ENCODE measurements around the gene TMEM54. TPM values are rescaled to one million over a fixed set of nuclear protein-coding genes. Genes with fewer than 3 reads are reported as not detected.

The TMEM54 gene
- total and polyA plus RNA-seq, 2 experiments from 2014 or later: 11.2 to 11.7 TPM

DNA sequence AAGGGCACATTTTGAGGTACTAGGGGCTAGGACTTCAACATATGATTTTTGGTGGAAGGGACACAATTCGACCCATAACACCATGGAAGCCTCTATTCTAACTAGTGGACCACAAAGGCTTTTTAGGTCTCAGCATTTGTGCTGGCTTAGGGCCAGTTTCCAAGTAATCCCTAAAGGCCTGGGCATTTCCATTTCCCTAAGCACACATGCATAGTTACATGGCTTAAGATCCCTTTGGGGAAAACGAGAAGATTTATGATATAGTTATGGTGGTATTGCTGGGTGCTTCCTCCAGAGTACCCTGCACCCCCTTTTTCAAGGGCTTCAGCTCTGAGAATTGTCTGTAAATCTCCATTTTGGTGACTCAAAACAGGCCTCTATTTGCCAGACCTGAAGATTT, 28.2 kb upstream of the TMEM54 start (continued):
- TF ChIP-seq, protein P1, sequence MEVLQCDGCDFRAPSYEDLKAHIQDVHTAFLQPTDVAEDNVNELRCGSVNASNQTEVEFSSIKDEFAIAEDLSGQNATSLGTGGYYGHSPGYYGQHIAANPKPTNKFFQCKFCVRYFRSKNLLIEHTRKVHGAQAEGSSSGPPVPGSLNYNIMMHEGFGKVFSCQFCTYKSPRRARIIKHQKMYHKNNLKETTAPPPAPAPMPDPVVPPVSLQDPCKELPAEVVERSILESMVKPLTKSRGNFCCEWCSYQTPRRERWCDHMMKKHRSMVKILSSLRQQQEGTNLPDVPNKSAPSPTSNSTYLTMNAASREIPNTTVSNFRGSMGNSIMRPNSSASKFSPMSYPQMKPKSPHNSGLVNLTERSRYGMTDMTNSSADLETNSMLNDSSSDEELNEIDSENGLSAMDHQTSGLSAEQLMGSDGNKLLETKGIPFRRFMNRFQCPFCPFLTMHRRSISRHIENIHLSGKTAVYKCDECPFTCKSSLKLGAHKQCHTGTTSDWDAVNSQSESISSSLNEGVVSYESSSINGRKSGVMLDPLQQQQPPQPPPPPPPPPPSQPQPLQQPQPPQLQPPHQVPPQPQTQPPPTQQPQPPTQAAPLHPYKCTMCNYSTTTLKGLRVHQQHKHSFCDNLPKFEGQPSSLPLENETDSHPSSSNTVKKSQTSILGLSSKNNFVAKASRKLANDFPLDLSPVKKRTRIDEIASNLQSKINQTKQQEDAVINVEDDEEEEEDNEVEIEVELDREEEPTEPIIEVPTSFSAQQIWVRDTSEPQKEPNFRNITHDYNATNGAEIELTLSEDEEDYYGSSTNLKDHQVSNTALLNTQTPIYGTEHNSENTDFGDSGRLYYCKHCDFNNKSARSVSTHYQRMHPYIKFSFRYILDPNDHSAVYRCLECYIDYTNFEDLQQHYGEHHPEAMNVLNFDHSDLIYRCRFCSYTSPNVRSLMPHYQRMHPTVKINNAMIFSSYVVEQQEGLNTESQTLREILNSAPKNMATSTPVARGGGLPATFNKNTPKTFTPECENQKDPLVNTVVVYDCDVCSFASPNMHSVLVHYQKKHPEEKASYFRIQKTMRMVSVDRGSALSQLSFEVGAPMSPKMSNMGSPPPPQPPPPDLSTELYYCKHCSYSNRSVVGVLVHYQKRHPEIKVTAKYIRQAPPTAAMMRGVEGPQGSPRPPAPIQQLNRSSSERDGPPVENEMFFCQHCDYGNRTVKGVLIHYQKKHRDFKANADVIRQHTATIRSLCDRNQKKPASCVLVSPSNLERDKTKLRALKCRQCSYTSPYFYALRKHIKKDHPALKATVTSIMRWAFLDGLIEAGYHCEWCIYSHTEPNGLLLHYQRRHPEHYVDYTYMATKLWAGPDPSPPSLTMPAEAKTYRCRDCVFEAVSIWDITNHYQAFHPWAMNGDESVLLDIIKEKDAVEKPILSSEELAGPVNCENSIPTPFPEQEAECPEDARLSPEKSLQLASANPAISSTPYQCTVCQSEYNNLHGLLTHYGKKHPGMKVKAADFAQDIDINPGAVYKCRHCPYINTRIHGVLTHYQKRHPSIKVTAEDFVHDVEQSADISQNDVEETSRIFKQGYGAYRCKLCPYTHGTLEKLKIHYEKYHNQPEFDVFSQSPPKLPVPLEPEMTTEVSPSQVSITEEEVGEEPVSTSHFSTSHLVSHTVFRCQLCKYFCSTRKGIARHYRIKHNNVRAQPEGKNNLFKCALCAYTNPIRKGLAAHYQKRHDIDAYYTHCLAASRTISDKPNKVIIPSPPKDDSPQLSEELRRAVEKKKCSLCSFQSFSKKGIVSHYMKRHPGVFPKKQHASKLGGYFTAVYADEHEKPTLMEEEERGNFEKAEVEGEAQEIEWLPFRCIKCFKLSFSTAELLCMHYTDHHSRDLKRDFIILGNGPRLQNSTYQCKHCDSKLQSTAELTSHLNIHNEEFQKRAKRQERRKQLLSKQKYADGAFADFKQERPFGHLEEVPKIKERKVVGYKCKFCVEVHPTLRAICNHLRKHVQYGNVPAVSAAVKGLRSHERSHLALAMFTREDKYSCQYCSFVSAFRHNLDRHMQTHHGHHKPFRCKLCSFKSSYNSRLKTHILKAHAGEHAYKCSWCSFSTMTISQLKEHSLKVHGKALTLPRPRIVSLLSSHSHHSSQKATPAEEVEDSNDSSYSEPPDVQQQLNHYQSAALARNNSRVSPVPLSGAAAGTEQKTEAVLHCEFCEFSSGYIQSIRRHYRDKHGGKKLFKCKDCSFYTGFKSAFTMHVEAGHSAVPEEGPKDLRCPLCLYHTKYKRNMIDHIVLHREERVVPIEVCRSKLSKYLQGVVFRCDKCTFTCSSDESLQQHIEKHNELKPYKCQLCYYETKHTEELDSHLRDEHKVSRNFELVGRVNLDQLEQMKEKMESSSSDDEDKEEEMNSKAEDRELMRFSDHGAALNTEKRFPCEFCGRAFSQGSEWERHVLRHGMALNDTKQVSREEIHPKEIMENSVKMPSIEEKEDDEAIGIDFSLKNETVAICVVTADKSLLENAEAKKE (CRISPR knock-in tag; IDR thresholded peaks at IDR 0.05): no peak
- TF ChIP-seq ZNF114 (CRISPR knock-in tag; IDR thresholded peaks at IDR 0.05): no peak

DNA sequence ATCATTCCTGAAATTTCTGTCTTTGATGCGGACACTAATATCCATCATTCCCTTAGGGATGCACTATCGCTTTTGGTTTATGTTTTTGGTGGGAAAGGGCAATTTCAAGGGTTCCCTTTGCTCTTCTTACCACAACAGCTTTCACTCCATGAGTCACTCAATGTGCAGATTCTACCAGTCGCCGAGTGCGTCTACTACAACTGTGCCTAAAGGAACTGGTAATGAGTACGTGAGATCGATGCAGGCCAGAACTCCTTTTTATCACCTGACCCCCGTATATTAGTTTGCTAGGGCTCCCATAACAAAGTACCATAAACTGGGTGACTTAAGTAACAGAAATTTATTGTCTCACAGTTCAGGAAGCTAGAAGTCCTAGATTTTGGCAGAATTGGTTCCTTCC, 27.5 kb upstream of the TMEM54 start:
- no peaks in the 10 kb centered on the region for H3K9me2 ChIP-seq (ENCODE audit: insufficient read depth)
- TF ChIP-seq, protein P2, sequence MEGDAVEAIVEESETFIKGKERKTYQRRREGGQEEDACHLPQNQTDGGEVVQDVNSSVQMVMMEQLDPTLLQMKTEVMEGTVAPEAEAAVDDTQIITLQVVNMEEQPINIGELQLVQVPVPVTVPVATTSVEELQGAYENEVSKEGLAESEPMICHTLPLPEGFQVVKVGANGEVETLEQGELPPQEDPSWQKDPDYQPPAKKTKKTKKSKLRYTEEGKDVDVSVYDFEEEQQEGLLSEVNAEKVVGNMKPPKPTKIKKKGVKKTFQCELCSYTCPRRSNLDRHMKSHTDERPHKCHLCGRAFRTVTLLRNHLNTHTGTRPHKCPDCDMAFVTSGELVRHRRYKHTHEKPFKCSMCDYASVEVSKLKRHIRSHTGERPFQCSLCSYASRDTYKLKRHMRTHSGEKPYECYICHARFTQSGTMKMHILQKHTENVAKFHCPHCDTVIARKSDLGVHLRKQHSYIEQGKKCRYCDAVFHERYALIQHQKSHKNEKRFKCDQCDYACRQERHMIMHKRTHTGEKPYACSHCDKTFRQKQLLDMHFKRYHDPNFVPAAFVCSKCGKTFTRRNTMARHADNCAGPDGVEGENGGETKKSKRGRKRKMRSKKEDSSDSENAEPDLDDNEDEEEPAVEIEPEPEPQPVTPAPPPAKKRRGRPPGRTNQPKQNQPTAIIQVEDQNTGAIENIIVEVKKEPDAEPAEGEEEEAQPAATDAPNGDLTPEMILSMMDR (conservative IDR thresholded peaks at IDR 0.05; ENCODE audit: low read depth in 2 of 2): no peak
- TF ChIP-seq ZNF114 (CRISPR knock-in tag; IDR thresholded peaks at IDR 0.05) (no peak), EZH2 (IDR thresholded peaks at IDR 0.05; ENCODE audit: low read depth, unreplicated experiment) (no peak), EZH2phosphoT487 (IDR thresholded peaks at IDR 0.05; ENCODE audit: unreplicated experiment) (no peak), CREB1 (CRISPR knock-in tag; IDR thresholded peaks at IDR 0.05; ENCODE audit: low read depth) (no peak), POLR2AphosphoS5 (IDR thresholded peaks at IDR 0.05; ENCODE audit: low read depth) (no peak)
- TF ChIP-seq, protein P1 (CRISPR knock-in tag; IDR thresholded peaks at IDR 0.05): no peak
- no peak for ATAC-seq
- Mint-ChIP-seq H3K36me3 (ENCODE audit: low read depth) (no peaks in the 10 kb centered on the region; the same call in 2 of the 3 replicates), H3K4me1 (peaks cover 15% of the 10 kb centered on the region), H3K9me3 (peaks cover 7% of the 10 kb centered on the region; the same call in 2 of the 3 replicates), H3K27me3 (ENCODE audit: insufficient read depth, low read depth, poor library complexity) (peaks cover 37% of the 10 kb centered on the region), H3K4me3 (no peak overlapping the region), H3K27ac (no peak overlapping the region)
- no peak overlapping the region for H3K27ac ChIP-seq (ENCODE audit: low read depth)
- DNase-seq (ENCODE audit: low spot score): no peak
- H2AFZ ChIP-seq: no peak overlapping the region
- no peaks in the 10 kb centered on the region for H3K79me2 ChIP-seq (replicated peaks; ENCODE audit: insufficient read depth)
- 0 out of 2 replicates have a peak, but pooled peaks cover 4% of the 10 kb centered on the region for H4K20me1 ChIP-seq (replicated peaks; ENCODE audit: insufficient read depth)
- H3K4me1 ChIP-seq (ENCODE audit: insufficient read depth): peaks cover 13% of the 10 kb centered on the region
- peaks cover 65% of the 10 kb centered on the region for H3K27me3 ChIP-seq (ENCODE audit: insufficient read depth)
- H3K4me2 ChIP-seq: no peak overlapping the region
- H3K36me3 ChIP-seq (ENCODE audit: insufficient read depth): no peaks in the 10 kb centered on the region
- H3K4me3 ChIP-seq: no peak overlapping the region
- H3F3A ChIP-seq (replicated peaks; ENCODE audit: low read depth): peaks cover 3% of the 10 kb centered on the region; the same call in 1 of the 2 replicates
